Measurements from ENCODE around the gene ADIPOR2.
"Not testable (repeated sequence)": the region's sequence is repeated elsewhere in the genome, so short reads cannot be mapped to it uniquely, and the experiment has no call there.

ADIPOR2 gene

GRCh38 chr12:1812650-1813302 lies 121.9 kb downstream of the ADIPOR2 start:
- H3K4me1 ChIP-seq (ENCODE audit: insufficient read depth, insufficient read length): peaks cover 14% of the 10 kb centered on the region
- no peak for DNase-seq (ENCODE audit: low read depth, low spot score)
- H3K4me3 ChIP-seq (ENCODE audit: insufficient read length, low read depth): no peak overlapping the region
- no peak overlapping the region for H3K9ac ChIP-seq (ENCODE audit: insufficient read length, low read depth)
- peaks cover 15% of the 10 kb centered on the region; the same call in 1 of the 2 replicates for H3K9me3 ChIP-seq (ENCODE audit: insufficient read depth, low read length)
- H3K36me3 ChIP-seq (ENCODE audit: insufficient read depth, insufficient read length, low read length): no peaks in the 10 kb centered on the region
- peaks cover 2% of the 10 kb centered on the region for H3K27me3 ChIP-seq (ENCODE audit: insufficient read depth, insufficient read length)
- TF ChIP-seq ZNF274 (IDR thresholded peaks at IDR 0.05; ENCODE audit: low read depth, low read length): no peak
- TF ChIP-seq SUZ12 (IDR thresholded peaks at IDR 0.05; ENCODE audit: extremely low read depth, insufficient read depth, insufficient read length): no peak
- TF ChIP-seq YY1 (IDR thresholded peaks at IDR 0.05; ENCODE audit: insufficient read depth, insufficient read length): no peak

DNA sequence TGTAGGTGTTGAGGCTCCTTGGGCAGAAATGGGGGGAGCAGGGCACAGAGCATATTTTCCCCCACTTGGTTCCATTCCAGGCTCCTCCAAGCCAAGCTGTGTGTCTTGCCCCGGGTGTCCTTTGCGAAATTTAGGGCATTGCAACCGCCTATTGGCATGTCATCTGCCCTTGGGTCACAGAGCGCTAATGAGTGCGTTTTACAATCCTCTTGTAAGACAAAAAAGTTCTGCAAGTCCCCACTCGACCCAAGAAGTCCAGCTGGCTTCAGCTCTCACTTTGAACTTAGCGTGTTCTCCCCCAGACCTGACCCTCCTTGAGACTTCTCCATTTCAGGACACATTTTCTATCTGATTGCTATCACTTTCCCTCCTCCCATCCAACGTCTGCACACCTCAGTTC lies 123.4 kb downstream of the ADIPOR2 start:
- H3K4me1 ChIP-seq (ENCODE audit: insufficient read depth, insufficient read length): peaks cover 7% of the 10 kb centered on the region
- H3K27me3 ChIP-seq (ENCODE audit: insufficient read depth, insufficient read length): peaks cover 5% of the 10 kb centered on the region
- H3K4me3 ChIP-seq (ENCODE audit: insufficient read length, low read depth): no peak overlapping the region
- no peak overlapping the region for H3K9ac ChIP-seq (ENCODE audit: insufficient read length, low read depth)
- H3K36me3 ChIP-seq (ENCODE audit: insufficient read depth, insufficient read length, low read length): no peaks in the 10 kb centered on the region
- no peak for DNase-seq (ENCODE audit: low read depth, low spot score)
- TF ChIP-seq SUZ12 (IDR thresholded peaks at IDR 0.05; ENCODE audit: extremely low read depth, insufficient read depth, insufficient read length) (no peak), ZNF274 (IDR thresholded peaks at IDR 0.05; ENCODE audit: low read depth, low read length) (no peak), YY1 (IDR thresholded peaks at IDR 0.05; ENCODE audit: insufficient read depth, insufficient read length) (no peak)
- peaks cover 11% of the 10 kb centered on the region; the same call in 1 of the 2 replicates for H3K9me3 ChIP-seq (ENCODE audit: insufficient read depth, low read length)

DNA sequence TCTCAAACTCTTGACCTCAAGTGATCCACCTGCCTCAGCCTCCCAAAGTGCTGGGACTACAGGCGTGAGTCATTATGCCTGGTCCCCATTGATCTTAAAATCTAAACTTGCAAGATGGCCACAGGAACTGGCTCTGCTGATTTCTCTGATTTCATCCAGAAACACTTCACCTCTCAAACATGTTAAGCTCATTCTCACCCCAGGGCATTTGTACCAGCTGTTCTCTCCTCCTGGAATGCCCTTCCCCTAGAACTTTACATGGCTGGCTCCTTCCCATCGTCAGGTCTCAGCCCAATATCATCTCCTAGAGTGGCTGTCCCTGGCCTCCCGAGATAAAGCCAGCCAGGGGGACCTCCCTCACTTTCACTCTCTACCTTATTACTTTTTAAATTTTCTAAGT lies 124.2 kb downstream of the ADIPOR2 start:
- Histone ChIP-seq H3K4me1 (ENCODE audit: insufficient read depth, insufficient read length) (peaks cover 6% of the 10 kb centered on the region), H3K27me3 (ENCODE audit: insufficient read depth, insufficient read length) (peaks cover 14% of the 10 kb centered on the region), H3K36me3 (ENCODE audit: insufficient read depth, insufficient read length, low read length) (no peaks in the 10 kb centered on the region), H3K4me3 (ENCODE audit: insufficient read length, low read depth) (no peak overlapping the region), H3K9ac (ENCODE audit: insufficient read length, low read depth) (no peak overlapping the region), H3K9me3 (ENCODE audit: insufficient read depth, low read length) (peaks cover 9% of the 10 kb centered on the region; the same call in 1 of the 2 replicates)
- no peak for DNase-seq (ENCODE audit: low read depth, low spot score)
- TF ChIP-seq ZNF274 (IDR thresholded peaks at IDR 0.05; ENCODE audit: low read depth, low read length) (no peak), SUZ12 (IDR thresholded peaks at IDR 0.05; ENCODE audit: extremely low read depth, insufficient read depth, insufficient read length) (no peak), YY1 (IDR thresholded peaks at IDR 0.05; ENCODE audit: insufficient read depth, insufficient read length) (no peak)

DNA sequence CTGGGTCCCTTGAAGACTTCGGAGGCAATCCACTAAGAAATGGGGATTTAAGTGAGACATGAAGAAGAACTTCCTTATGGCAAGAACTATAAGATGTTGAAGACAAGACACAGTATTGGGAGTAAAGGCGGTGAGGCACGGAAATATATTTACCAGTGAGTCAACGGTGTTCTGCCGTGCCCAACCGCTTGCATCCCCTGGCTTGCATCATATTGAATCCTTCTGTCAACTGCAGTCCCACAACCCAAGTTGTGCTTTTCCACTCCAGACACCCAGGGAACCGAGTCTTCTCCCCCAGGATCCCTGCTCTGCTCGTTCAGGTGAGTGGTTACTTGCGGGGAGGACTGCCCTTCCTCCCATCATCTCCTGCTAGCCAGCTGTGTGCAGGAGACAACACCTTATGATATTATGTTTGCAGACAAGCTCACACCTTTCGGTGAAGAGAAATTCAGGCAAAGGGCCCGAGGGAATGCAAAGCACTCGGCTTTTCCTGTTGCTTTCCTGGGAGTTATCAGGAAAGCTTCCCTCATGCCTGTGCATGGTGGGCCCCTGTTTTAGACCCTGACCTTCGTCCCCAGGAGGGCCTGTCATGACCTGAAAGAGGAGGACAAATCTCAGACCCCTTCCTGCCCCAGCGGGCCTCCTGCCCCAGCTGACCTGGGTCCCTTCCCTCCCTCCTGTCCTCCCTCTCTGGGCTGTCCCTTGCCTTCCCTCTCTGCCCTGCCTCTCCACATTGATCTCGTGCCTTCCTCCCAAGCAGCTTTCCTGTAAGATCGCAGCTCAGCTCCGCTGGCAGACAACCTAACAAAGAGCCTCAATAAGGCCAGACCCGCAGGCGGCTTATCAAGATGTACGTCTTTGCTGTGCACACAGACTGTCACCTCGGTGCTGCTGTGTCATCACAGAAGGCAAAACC lies 125.2 kb downstream of the ADIPOR2 start:
- Histone ChIP-seq H3K36me3 (ENCODE audit: insufficient read depth, insufficient read length, low read length) (no peaks in the 10 kb centered on the region), H3K27me3 (ENCODE audit: insufficient read depth, insufficient read length) (peaks cover 23% of the 10 kb centered on the region), H3K4me3 (ENCODE audit: insufficient read length, low read depth) (no peak overlapping the region), H3K9me3 (ENCODE audit: insufficient read depth, low read length) (peaks cover 9% of the 10 kb centered on the region; the same call in 1 of the 2 replicates), H3K9ac (ENCODE audit: insufficient read length, low read depth) (no peak overlapping the region), H3K4me1 (ENCODE audit: insufficient read depth, insufficient read length) (peaks cover 14% of the 10 kb centered on the region)
- no peak for TF ChIP-seq YY1 (IDR thresholded peaks at IDR 0.05; ENCODE audit: insufficient read depth, insufficient read length)
- no peak for TF ChIP-seq ZNF274 (IDR thresholded peaks at IDR 0.05; ENCODE audit: low read depth, low read length)
- no peak for TF ChIP-seq SUZ12 (IDR thresholded peaks at IDR 0.05; ENCODE audit: extremely low read depth, insufficient read depth, insufficient read length)
- DNase-seq (ENCODE audit: low read depth, low spot score): no peak

DNA sequence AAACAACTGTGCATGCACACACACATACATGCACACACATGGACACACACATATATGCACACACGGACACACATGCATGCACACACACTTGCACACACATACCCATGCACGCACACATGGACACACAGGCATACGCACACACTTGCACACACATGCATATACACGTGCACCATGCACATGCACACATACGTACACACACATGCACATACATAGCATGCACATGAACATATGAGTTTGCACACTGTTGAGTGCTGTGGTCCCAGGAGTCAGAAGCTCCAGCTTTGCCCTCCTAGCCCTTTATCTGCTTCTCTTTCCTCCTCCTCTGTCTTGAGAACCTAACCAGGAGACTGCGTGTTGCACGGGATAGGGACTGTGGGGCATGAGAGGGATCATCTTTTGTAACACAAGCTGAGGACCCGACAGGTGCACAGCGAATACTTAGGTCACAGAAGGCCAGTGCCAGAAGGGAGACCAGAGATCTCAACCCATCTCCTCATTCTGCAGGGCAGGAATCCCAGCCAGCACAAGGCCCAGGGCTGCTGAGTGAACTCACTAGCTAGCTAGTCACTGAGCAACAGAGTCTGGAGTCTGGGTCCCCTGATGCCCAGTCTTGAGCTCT lies 126.0 kb downstream of the ADIPOR2 start:
- H3K4me1 ChIP-seq (ENCODE audit: insufficient read depth, insufficient read length): peaks cover 21% of the 10 kb centered on the region
- H3K9ac ChIP-seq (ENCODE audit: insufficient read length, low read depth): no peak overlapping the region
- H3K9me3 ChIP-seq (ENCODE audit: insufficient read depth, low read length): peaks cover 9% of the 10 kb centered on the region; the same call in 1 of the 2 replicates
- no peak for TF ChIP-seq YY1 (IDR thresholded peaks at IDR 0.05; ENCODE audit: insufficient read depth, insufficient read length)
- no peak for TF ChIP-seq SUZ12 (IDR thresholded peaks at IDR 0.05; ENCODE audit: extremely low read depth, insufficient read depth, insufficient read length)
- no peak for TF ChIP-seq ZNF274 (IDR thresholded peaks at IDR 0.05; ENCODE audit: low read depth, low read length)
- no peak for DNase-seq (ENCODE audit: low read depth, low spot score)
- H3K4me3 ChIP-seq (ENCODE audit: insufficient read length, low read depth): no peak overlapping the region
- H3K27me3 ChIP-seq (ENCODE audit: insufficient read depth, insufficient read length): peaks cover 30% of the 10 kb centered on the region
- H3K36me3 ChIP-seq (ENCODE audit: insufficient read depth, insufficient read length, low read length): no peaks in the 10 kb centered on the region

DNA sequence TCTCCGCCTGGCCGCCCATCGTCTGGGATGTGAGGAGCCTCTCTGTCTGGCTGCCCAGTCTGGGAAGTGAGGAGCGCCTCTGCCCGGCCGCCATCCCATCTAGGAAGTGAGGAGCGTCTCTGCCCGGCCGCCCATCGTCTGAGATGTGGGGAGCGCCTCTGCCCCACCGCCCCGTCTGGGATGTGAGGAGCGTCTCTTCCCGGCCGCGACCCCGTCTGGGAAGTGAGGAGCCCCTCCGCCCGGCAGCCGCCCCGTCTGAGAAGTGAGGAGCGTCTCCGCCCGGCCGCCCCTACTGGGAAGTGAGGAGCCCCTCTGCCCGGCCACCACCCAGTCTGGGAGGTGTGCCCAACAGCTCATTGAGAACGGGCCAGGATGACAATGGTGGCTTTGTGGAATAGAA lies 127.1 kb downstream of the ADIPOR2 start:
- H3K9ac ChIP-seq (ENCODE audit: insufficient read length, low read depth); H3K36me3 ChIP-seq (ENCODE audit: insufficient read depth, insufficient read length, low read length); H3K9me3 ChIP-seq (ENCODE audit: insufficient read depth, low read length); DNase-seq (ENCODE audit: low read depth, low spot score); H3K4me3 ChIP-seq (ENCODE audit: insufficient read length, low read depth): not testable (repeated sequence)
- H3K27me3 ChIP-seq (ENCODE audit: insufficient read depth, insufficient read length): peaks cover 36% of the 10 kb centered on the region
- H3K4me1 ChIP-seq (ENCODE audit: insufficient read depth, insufficient read length): peaks cover 20% of the 10 kb centered on the region

DNA sequence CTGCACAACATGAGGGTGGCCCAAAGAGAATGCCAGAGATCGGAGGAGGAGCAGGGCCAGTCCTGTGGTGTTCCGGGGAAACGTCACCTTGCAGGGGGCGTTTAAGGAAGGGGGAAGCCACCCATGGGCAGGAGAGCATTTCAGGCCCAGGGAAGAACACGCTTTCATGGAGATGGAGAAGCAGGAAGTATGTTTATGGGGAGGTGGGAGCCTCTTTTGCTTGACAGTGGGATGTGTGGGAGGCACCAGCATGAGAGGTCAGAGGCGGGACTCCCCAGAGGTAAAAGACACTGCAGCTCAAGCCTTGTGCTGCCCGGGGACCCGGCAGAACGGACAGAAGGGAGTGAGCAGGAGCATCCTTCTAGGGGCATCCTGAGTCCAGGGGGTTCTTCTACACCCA lies 128.2 kb downstream of the ADIPOR2 start:
- Histone ChIP-seq H3K36me3 (ENCODE audit: insufficient read depth, insufficient read length, low read length) (no peaks in the 10 kb centered on the region), H3K27me3 (ENCODE audit: insufficient read depth, insufficient read length) (peaks cover 40% of the 10 kb centered on the region), H3K4me1 (ENCODE audit: insufficient read depth, insufficient read length) (peaks cover 20% of the 10 kb centered on the region), H3K9ac (ENCODE audit: insufficient read length, low read depth) (no peak overlapping the region), H3K4me3 (ENCODE audit: insufficient read length, low read depth) (no peak overlapping the region), H3K9me3 (ENCODE audit: insufficient read depth, low read length) (peaks cover 9% of the 10 kb centered on the region; the same call in 1 of the 2 replicates)
- TF ChIP-seq YY1 (IDR thresholded peaks at IDR 0.05; ENCODE audit: insufficient read depth, insufficient read length): no peak
- no peak for TF ChIP-seq ZNF274 (IDR thresholded peaks at IDR 0.05; ENCODE audit: low read depth, low read length)
- TF ChIP-seq SUZ12 (IDR thresholded peaks at IDR 0.05; ENCODE audit: extremely low read depth, insufficient read depth, insufficient read length): no peak
- DNase-seq (ENCODE audit: low read depth, low spot score): no peak
